ENCODE results near the gene KCNAB2.
"Not testable (repeated sequence)": the region's sequence is repeated elsewhere in the genome, so short reads cannot be mapped to it uniquely, and the experiment has no call there.

KCNAB2 gene

DNA sequence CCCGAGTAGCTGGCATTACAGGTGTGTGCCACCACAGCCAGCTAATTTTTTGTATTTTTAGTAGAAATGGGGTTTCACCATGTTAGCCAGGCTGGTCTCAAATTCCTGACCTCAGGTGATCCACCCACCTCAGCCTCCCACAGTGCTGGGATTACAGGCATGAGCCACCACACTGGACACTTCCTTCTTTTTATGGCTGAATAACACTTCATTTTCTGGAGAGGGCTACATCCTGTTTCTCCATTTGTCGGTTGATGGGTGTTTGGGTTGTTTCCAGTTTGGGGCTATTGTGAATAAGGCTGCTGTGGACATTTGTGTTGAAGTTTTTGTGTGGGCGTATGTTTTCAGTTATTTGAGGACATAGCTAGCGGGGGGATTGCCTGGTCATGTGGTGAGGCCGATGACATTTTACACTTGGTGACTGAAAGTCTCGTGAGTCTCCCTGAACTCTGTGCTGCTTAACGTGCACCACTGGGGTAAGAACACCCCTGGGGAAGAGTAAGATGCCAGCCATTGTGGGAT lies 17.9 kb downstream of the KCNAB2 start:
- DNase-seq; H3K9me3 ChIP-seq (ENCODE audit: control extremely low read depth in 1 of 5, control insufficient read depth in 4 of 5, insufficient read depth in 2 of 5, low read depth in 1 of 5, low read length in 4 of 5); POLR2A ChIA-PET; CTCF ChIA-PET; H3K27ac ChIP-seq (ENCODE audit: insufficient read depth in 1 of 2, low read depth in 1 of 2, low read length in 2 of 2, poor library complexity in 1 of 2, severe bottlenecking in 2 of 2); H3K4me3 ChIP-seq (ENCODE audit: control insufficient read depth in 1 of 7, extremely low read depth in 1 of 7, insufficient read depth in 4 of 7, low read depth in 2 of 7, low read length in 6 of 7); H3K27me3 ChIP-seq (replicated peaks in 2 of 5; ENCODE audit: control insufficient read depth in 4 of 5, insufficient read depth in 5 of 5, low read length in 4 of 5); H3K4me1 ChIP-seq (ENCODE audit: control extremely low read depth in 1 of 4, control insufficient read depth in 4 of 4, insufficient read depth in 4 of 4, low read length in 3 of 4): not testable (repeated sequence)
- WGBS (ENCODE audit: insufficient coverage): 92% methylated on average over 6 of the region's 7 CpGs
- peaks cover 0 to 85% (median 60%) of the 10 kb centered on the region in 4 experiments for H3K36me3 ChIP-seq (ENCODE audit: control insufficient read depth in 4 of 4, insufficient read depth in 4 of 4, low read length in 3 of 4)

DNA sequence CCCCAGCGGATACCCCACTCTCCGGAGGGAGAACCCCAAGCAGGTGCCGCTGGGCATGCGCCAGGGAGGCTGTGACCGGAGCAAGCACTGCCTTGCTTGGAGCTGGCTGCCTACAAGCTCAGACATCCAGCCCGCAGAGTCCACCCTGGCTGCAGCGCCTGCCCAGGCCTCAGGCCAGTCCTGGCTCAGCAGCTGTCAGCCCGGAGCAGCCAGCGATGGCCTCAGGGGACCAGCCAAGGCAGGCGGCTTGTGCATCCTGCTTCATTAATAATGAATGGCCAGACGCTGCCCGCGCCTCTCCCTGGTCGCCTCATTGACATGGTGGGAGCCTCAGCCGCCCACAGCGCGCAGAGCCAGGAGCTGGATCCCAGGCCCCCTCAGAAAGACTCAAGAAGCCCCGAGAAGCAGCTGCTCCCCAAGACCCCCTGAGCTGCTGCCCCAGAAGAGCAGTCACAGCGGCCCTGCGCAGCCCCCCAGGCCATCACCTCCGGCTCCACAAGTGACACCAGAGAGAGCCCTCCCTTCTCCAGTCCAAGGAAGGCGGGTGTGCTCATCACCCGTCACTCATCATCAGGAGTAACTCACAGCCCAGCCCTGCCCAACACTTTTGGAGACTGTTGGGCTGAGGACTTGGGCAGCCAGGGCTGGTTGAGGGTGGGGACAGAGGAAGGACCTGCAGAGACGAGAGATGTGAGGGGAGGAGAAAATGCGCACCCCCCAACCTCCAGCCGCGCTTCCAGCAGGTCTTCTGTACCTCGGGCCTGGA lies 19.6 kb downstream of the KCNAB2 start:
- 97% methylated on average over 25 of the region's 28 CpGs for WGBS (ENCODE audit: insufficient coverage)
- Histone ChIP-seq H3K9me3 (ENCODE audit: control extremely low read depth in 1 of 5, control insufficient read depth in 4 of 5, insufficient read depth in 2 of 5, low read depth in 1 of 5, low read length in 4 of 5) (peaks cover 0 to 3% (median 0%) of the 10 kb centered on the region in 5 experiments), H3K4me1 (ENCODE audit: control extremely low read depth in 1 of 4, control insufficient read depth in 4 of 4, insufficient read depth in 4 of 4, low read length in 3 of 4) (no peaks in the 10 kb centered on the region), H3K27ac (ENCODE audit: insufficient read depth in 1 of 2, low read depth in 1 of 2, low read length in 2 of 2, poor library complexity in 1 of 2, severe bottlenecking in 2 of 2) (no peak overlapping the region), H3K4me3 (ENCODE audit: control insufficient read depth in 1 of 7, extremely low read depth in 1 of 7, insufficient read depth in 4 of 7, low read depth in 2 of 7, low read length in 6 of 7) (no peak overlapping the region), H3K27me3 (replicated peaks in 2 of 5; ENCODE audit: control insufficient read depth in 4 of 5, insufficient read depth in 5 of 5, low read length in 4 of 5) (no peaks in the 10 kb centered on the region), H3K36me3 (ENCODE audit: control insufficient read depth in 4 of 4, insufficient read depth in 4 of 4, low read length in 3 of 4) (peaks cover 0 to 86% (median 59%) of the 10 kb centered on the region in 4 experiments)
- CTCF ChIA-PET: no interaction called here
- no peak for DNase-seq
- POLR2A ChIA-PET: no interaction called here

DNA sequence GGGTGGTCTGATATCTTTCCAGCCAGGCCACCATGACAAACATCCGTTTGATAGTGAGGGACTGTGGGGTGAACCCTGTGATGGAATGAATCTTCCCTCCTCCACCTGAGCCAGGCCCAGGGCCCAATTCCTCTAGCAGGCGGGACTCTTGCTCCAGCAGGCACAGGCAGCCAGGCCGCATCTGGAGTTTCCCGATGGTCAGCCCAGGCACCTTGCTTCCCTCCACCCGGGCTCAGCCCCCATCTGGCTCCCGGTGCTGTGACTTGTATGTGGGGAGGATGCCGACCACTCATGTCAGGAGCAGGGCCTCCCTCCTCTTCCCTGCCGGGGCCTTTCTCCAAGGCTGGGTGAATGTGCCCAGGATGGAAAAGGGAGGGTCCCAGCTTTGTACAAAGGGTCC lies 21.0 kb downstream of the KCNAB2 start:
- peaks cover 0 to 3% (median 0%) of the 10 kb centered on the region in 5 experiments for H3K9me3 ChIP-seq (ENCODE audit: control extremely low read depth in 1 of 5, control insufficient read depth in 4 of 5, insufficient read depth in 2 of 5, low read depth in 1 of 5, low read length in 4 of 5)
- peaks cover 0 to 87% (median 56%) of the 10 kb centered on the region in 4 experiments for H3K36me3 ChIP-seq (ENCODE audit: control insufficient read depth in 4 of 4, insufficient read depth in 4 of 4, low read length in 3 of 4)
- POLR2A ChIA-PET: no interaction called here
- CTCF ChIA-PET: no interaction called here
- no peaks in the 10 kb centered on the region for H3K27me3 ChIP-seq (replicated peaks in 2 of 5; ENCODE audit: control insufficient read depth in 4 of 5, insufficient read depth in 5 of 5, low read length in 4 of 5)
- no peak for DNase-seq
- H3K4me1 ChIP-seq (ENCODE audit: control extremely low read depth in 1 of 4, control insufficient read depth in 4 of 4, insufficient read depth in 4 of 4, low read length in 3 of 4): no peaks in the 10 kb centered on the region
- H3K27ac ChIP-seq (ENCODE audit: insufficient read depth in 1 of 2, low read depth in 1 of 2, low read length in 2 of 2, poor library complexity in 1 of 2, severe bottlenecking in 2 of 2): no peak overlapping the region
- H3K4me3 ChIP-seq (ENCODE audit: control insufficient read depth in 1 of 7, extremely low read depth in 1 of 7, insufficient read depth in 4 of 7, low read depth in 2 of 7, low read length in 6 of 7): no peak overlapping the region
- WGBS (ENCODE audit: insufficient coverage): 100% methylated on average over 6 of the region's 8 CpGs

DNA sequence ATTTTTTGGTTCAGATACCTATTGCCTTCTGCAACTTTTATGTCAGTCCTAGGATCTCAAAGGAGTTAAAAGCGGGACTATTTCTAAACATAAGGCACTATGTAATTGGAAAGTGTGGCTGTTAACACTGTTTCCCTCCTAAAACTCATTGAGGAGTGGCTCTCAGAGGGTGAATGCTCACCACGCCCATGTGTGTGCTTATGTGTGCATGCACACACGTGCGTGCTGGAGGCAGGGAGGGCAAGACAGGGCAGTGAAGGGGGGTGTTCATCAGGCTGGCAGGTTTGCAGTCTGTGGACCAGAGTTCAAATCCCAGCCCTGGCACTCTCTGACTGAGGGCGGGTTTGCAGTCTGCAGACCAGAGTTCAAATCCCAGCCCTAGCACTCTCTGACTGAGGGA lies 22.4 kb downstream of the KCNAB2 start:
- Histone ChIP-seq H3K27me3 (replicated peaks in 2 of 5; ENCODE audit: control insufficient read depth in 4 of 5, insufficient read depth in 5 of 5, low read length in 4 of 5) (no peaks in the 10 kb centered on the region), H3K36me3 (ENCODE audit: control insufficient read depth in 4 of 4, insufficient read depth in 4 of 4, low read length in 3 of 4) (peaks cover 0 to 93% (median 59%) of the 10 kb centered on the region in 4 experiments)
- 100% methylated on average over 5 of the region's 5 CpGs for WGBS (ENCODE audit: insufficient coverage)

DNA sequence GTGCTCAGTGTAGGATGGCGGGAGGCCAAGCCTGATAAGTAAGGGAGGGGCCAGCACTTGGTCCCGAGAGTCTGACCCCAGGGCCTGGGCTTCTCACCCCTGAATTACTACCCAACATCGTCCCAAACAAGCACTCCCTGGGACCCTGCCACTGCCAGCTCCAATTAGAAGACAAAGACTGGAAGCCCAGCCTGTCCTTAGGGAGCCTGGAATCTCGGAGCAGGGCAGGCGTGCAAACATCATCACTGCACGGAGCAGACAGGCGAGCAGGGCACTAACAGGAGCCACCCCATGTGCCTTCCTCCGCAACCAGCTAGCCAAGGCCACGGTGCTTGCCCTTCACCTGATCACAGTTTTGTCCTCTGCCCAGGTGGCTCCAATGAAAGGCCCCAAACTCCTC lies 23.2 kb downstream of the KCNAB2 start:
- CTCF ChIA-PET: no interaction called here
- Histone ChIP-seq H3K4me3 (ENCODE audit: control insufficient read depth in 1 of 7, extremely low read depth in 1 of 7, insufficient read depth in 4 of 7, low read depth in 2 of 7, low read length in 6 of 7) (no peak overlapping the region), H3K27me3 (replicated peaks in 2 of 5; ENCODE audit: control insufficient read depth in 4 of 5, insufficient read depth in 5 of 5, low read length in 4 of 5) (no peaks in the 10 kb centered on the region), H3K36me3 (ENCODE audit: control insufficient read depth in 4 of 4, insufficient read depth in 4 of 4, low read length in 3 of 4) (peaks cover 0 to 98% (median 61%) of the 10 kb centered on the region in 4 experiments), H3K4me1 (ENCODE audit: control extremely low read depth in 1 of 4, control insufficient read depth in 4 of 4, insufficient read depth in 4 of 4, low read length in 3 of 4) (no peaks in the 10 kb centered on the region), H3K9me3 (ENCODE audit: control extremely low read depth in 1 of 5, control insufficient read depth in 4 of 5, insufficient read depth in 2 of 5, low read depth in 1 of 5, low read length in 4 of 5) (no peaks in the 10 kb centered on the region), H3K27ac (ENCODE audit: insufficient read depth in 1 of 2, low read depth in 1 of 2, low read length in 2 of 2, poor library complexity in 1 of 2, severe bottlenecking in 2 of 2) (no peak overlapping the region)
- no peak for DNase-seq
- WGBS (ENCODE audit: insufficient coverage): 97% methylated on average over 9 of the region's 9 CpGs
- POLR2A ChIA-PET: no interaction called here

More for the DNA sequence above, 22.4 kb downstream of the KCNAB2 start:
- Histone ChIP-seq H3K4me1 (ENCODE audit: control extremely low read depth in 1 of 4, control insufficient read depth in 4 of 4, insufficient read depth in 4 of 4, low read length in 3 of 4) (no peaks in the 10 kb centered on the region), H3K27ac (ENCODE audit: insufficient read depth in 1 of 2, low read depth in 1 of 2, low read length in 2 of 2, poor library complexity in 1 of 2, severe bottlenecking in 2 of 2) (no peak overlapping the region), H3K4me3 (ENCODE audit: control insufficient read depth in 1 of 7, extremely low read depth in 1 of 7, insufficient read depth in 4 of 7, low read depth in 2 of 7, low read length in 6 of 7) (no peak overlapping the region), H3K9me3 (ENCODE audit: control extremely low read depth in 1 of 5, control insufficient read depth in 4 of 5, insufficient read depth in 2 of 5, low read depth in 1 of 5, low read length in 4 of 5) (peaks cover 0 to 3% (median 0%) of the 10 kb centered on the region in 5 experiments)
- DNase-seq: no peak
- ChIA-PET CTCF (no interaction called here), POLR2A (no interaction called here)

DNA sequence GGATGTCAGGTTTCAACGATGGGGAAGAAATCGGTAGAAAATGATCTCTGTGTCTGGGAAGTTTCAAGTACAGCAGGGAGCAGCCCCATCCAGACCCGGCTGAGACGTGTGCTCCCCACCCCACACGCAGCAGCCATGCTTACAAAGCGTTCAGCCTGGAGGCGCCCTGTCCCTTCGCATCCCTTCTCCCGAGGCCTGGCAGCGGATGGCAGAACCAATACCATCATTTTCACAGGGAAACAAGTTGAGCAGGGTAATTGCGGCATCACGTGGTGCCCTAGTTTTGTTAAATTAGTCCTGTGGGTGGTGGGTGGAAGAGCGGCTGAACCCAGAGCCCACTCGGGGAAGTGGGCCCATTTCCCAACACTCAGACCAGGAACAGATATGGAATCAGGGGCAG lies 23.9 kb downstream of the KCNAB2 start:
- peaks cover 0 to 97% (median 61%) of the 10 kb centered on the region in 4 experiments for H3K36me3 ChIP-seq (ENCODE audit: control insufficient read depth in 4 of 4, insufficient read depth in 4 of 4, low read length in 3 of 4)
- no peak overlapping the region for H3K4me3 ChIP-seq (ENCODE audit: control insufficient read depth in 1 of 7, extremely low read depth in 1 of 7, insufficient read depth in 4 of 7, low read depth in 2 of 7, low read length in 6 of 7)
- H3K27me3 ChIP-seq (replicated peaks in 2 of 5; ENCODE audit: control insufficient read depth in 4 of 5, insufficient read depth in 5 of 5, low read length in 4 of 5): no peaks in the 10 kb centered on the region
- CTCF ChIA-PET: no interaction called here
- POLR2A ChIA-PET: no interaction called here
- H3K4me1 ChIP-seq (ENCODE audit: control extremely low read depth in 1 of 4, control insufficient read depth in 4 of 4, insufficient read depth in 4 of 4, low read length in 3 of 4): no peaks in the 10 kb centered on the region
- H3K27ac ChIP-seq (ENCODE audit: insufficient read depth in 1 of 2, low read depth in 1 of 2, low read length in 2 of 2, poor library complexity in 1 of 2, severe bottlenecking in 2 of 2): no peak overlapping the region
- H3K9me3 ChIP-seq (ENCODE audit: control extremely low read depth in 1 of 5, control insufficient read depth in 4 of 5, insufficient read depth in 2 of 5, low read depth in 1 of 5, low read length in 4 of 5): no peaks in the 10 kb centered on the region
- DNase-seq: no peak
- 100% methylated on average over 4 of the region's 14 CpGs for WGBS (ENCODE audit: insufficient coverage)

DNA sequence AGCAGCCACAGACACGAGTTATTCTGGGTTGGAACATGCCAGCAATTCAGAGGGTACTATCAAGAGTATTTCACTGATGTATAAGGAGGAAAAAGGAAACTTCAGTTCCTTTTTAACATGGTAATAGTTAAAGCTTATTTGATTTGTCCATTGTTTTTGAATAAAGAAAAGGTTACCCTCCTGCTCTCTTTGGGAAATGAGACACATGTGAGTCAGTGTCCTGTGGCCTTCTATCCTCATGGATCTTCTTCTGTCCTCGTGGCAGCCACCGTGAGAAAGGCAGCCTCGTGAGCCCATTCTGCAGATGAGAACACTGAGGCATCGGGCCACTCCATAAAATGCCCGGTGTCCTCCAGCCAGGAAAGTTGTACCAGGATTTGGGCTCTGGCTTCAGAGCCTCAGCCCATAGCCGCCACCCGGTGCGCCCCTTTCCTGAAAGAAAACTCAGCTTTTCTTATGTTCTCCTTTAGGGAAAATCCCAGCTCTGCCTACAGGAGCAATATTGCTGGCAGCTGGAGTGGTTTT lies 24.8 kb downstream of the KCNAB2 start:
- 99% methylated on average over 6 of the region's 9 CpGs for WGBS (ENCODE audit: insufficient coverage)
- Histone ChIP-seq H3K4me3 (ENCODE audit: control insufficient read depth in 1 of 7, extremely low read depth in 1 of 7, insufficient read depth in 4 of 7, low read depth in 2 of 7, low read length in 6 of 7) (no peak overlapping the region), H3K27me3 (replicated peaks in 2 of 5; ENCODE audit: control insufficient read depth in 4 of 5, insufficient read depth in 5 of 5, low read length in 4 of 5) (no peaks in the 10 kb centered on the region), H3K27ac (ENCODE audit: insufficient read depth in 1 of 2, low read depth in 1 of 2, low read length in 2 of 2, poor library complexity in 1 of 2, severe bottlenecking in 2 of 2) (no peak overlapping the region), H3K9me3 (ENCODE audit: control extremely low read depth in 1 of 5, control insufficient read depth in 4 of 5, insufficient read depth in 2 of 5, low read depth in 1 of 5, low read length in 4 of 5) (no peaks in the 10 kb centered on the region), H3K4me1 (ENCODE audit: control extremely low read depth in 1 of 4, control insufficient read depth in 4 of 4, insufficient read depth in 4 of 4, low read length in 3 of 4) (no peaks in the 10 kb centered on the region), H3K36me3 (ENCODE audit: control insufficient read depth in 4 of 4, insufficient read depth in 4 of 4, low read length in 3 of 4) (peaks cover 0 to 96% (median 58%) of the 10 kb centered on the region in 4 experiments)
- DNase-seq: no peak
- POLR2A ChIA-PET: no interaction called here
- CTCF ChIA-PET: no interaction called here

Measured in common myeloid progenitor, CD34-positive (primary cell).